HG03135 (cell line): Measurements from ENCODE around the gene ZFYVE21.

Experiments
- ATAC-seq: cut with Tn5 transposase; IDR thresholded peaks from one replicate; pipeline ENCODE4 v1.9.1; 2021; ENCODE audit warnings: mild to moderate bottlenecking, moderate library complexity; ENCODE audit not compliant: unreplicated experiment

The ZFYVE21 gene

DNA sequence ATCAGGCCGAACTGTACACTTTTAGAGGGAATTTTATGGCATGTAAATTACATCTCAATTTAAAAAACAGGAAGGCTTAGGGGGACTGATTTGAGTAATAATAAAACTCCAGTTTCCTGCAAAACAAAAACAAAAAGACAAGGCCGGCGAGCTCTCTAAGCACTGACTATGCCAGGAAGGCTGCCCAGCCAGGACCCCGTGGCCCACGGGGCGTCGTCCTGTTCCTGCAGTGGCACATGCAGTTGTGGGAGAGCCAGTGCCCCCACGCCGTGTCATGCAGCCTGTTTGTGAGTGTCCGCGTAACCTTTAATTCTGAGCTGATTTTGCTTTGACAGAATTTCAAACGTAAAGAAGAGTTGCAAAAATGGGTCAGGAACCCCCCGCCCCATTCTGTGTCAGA, 10.9 kb upstream of the ZFYVE21 start:
- no peak for ATAC-seq

DNA sequence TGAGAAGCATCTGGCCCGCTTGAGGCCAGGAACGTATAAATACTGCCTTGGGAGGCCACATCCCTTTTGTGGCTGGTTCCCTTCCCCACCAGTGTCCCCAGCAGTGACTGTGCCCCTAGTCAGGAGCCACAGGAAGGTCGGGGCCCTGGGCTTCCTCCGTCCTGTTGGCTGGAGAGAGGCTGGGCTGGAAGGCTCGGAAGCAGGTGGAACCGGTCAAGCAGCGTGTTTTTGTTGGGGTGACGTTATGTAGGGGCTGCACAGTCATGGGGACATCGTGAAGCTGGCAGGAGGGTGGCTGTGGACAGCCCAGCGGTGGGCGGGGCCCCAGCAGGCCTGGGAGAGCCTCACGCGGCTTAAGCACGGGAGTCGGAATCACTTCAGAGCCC, 10.5 kb upstream of the ZFYVE21 start:
- no peak for ATAC-seq

DNA sequence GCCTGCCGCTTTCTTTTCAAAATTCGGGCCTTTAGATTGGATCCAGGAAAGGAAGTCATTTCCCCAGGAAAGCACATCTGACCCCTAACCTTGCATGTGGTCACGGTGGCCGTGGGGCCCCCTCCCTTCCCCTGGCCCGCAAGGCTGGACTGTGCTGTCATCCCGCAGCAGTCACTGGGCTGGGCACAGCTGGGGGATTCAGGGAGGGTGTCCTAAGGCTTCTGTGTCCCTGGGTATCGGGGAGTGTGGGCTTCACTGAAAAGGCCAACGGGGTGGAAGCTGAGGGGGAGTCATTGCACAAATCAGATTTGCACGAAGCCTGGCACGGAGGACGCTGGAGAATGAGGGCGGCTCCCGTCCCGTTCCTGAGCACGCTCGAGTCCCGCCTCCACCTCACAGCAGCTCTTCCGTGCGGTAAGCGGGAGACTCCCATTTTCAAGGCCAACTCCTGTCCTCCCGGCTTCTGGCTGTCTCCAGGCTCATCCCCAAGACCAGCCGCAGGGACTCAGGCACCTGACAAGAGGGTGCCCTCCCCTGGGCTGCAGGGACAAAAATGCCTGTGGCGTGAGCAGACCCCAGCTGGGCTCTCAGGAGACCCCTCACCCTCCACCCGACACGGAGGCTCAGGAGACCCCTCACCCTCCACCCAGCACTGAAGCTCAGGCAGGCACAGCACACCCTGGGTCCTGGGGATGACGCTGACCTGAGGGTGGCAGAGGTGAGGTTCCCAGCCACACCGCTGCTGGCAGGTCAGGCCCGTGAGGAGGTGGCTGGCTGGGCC, 9.9 kb upstream of the ZFYVE21 start:
- ATAC-seq = no peak

DNA sequence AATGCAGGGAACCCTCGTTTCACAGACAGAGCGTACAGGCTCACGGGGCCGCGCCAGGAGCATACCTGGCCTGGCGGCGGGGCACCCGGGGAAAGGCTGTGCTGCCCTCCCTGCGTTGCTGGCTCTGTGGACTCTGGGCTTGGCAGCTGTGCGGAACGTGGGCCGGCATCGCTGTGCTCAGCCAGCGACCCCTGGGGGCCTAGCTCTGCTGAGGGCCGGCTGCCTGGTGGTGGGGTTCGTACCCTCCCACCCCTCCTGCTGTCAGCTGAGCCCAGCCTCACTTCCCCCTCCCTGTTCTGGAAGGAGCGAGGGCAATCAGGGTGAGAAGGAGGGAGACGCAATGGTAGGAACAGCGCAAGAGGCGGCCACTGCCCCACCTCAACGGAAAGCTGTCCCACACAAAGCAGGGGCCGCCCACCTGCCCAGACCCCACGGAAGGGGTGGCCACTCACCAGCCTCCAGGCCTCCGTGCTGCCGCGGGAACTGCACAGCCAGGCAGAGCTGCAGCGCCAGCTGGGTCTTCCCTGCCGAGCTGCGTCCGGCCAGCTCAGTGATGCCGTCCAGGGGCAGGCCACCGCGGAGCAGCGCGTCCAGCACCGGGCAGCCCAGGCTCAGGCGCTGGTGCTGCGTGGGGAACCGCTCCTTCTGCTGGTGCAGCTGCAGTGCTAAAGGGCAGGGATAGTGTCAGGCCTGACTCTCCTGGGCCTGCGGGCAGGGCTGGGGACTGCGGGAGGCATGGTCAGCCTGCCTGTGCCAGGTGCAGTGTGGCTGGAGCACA, 8.9 kb upstream of the ZFYVE21 start:
- no peak for ATAC-seq

DNA sequence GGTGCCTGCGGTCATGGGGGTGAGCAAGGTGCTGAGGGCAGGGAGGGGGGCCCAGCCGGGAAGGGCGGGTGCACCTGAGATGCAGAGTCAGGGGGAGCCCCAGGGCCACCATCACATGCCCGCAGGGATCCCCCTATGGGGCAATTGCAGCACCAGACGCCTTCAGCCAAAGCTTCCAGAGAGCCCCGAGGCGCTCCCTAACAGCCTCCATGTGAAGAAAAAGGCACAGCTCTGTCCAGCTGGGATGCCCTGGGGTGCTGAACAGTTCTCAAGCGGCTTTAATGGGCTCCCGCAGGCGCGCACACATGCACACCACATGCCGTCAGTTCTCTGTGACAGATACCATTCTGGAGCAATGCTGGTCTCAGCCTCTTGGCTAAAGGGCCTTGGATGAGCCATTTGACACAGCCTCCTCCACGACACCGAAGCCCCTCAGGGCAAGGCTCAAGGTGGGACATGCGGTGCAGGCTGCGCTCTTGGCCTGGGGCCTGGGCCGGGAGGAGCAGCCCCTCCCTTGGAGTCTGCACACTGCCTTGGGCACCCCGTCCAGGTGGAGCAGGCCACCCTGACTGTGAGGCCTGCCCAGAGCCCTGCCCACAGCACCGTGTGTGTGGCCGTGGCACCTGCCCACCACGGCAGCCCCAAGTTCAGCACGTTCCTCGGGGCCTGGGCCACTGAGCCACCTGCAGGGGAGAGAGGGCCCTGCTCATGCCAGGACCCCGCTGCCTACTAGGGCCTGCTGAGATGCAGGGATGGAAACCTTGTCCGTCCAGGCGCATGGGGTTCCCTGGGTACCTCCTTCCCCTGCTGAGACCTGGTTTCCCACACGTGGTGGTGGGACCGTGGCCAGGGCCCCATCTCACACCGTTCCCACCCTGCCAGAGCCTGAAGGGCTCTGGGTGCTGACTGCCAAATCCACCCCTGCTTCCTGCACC, 8.0 kb upstream of the ZFYVE21 start:
- ATAC-seq = no peak

DNA sequence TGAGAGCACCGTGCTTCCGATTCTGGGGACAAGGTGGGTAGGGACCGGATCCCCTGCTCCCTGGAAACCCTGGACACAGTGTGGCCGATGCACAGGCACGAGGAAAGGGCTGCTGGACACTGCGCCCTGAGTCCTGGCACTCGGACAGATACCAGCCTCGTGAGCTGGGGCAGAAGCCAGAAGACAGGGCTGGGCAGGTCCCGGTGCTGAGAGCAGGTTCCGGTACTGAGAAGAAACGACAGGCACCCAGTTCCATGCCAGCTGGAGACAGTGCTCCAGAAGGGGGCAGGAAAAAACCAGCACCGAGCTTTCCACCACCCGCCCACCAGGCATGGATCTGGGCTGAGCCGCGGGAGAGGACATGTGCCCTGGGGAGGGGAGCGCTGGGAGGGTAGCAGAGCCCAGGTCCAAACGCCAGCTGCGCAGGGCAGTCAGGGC, 6.8 kb upstream of the ZFYVE21 start:
- ATAC-seq = no peak

DNA sequence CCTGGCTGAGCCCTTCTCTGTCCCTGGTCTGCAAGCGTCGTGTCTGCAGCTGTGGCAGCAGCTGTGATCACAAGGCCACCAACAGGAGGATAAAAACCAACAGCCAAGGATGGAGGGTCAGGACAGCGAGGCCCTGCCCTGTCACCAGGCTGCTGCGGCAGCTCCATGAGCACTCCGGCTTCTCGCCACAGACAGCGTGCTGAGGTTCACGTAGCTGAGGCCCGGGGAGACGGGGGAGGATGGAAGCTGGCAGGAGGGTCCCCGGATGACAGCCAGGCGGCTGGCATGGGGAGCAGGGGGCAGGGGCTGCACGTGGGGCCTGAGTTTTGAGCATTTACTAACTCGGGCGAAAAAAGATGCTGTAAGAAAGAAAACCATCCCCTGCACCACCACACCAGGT, 5.8 kb upstream of the ZFYVE21 start:
- ATAC-seq = no peak

DNA sequence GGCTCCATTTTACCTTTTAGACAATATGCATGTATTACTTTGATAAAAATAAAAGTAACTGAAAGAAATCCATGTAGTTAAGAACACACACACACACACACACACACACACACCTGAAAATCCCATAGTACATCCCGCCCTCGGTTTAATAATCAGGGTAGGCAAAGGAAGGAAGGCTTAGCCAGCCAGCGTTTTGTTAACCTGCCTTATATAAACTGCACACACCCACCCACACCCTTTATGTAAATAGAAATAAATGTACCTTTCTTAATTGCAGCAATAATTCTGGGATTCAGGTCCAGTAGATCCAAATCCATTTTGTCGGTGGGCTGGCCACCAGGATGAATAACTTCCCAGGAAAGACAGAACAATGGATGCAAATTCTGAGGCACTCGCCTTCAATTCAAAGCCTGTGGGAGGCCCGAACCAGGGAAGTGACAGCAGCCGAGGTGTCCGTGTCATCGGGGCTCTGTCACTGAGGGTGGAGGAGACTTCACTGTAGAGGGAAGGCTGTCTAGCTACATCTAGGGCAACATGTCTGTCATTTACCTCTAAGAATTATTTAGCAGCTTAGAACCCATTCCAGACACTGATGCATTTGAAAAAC, 4.7 kb upstream of the ZFYVE21 start:
- no peak for ATAC-seq

DNA sequence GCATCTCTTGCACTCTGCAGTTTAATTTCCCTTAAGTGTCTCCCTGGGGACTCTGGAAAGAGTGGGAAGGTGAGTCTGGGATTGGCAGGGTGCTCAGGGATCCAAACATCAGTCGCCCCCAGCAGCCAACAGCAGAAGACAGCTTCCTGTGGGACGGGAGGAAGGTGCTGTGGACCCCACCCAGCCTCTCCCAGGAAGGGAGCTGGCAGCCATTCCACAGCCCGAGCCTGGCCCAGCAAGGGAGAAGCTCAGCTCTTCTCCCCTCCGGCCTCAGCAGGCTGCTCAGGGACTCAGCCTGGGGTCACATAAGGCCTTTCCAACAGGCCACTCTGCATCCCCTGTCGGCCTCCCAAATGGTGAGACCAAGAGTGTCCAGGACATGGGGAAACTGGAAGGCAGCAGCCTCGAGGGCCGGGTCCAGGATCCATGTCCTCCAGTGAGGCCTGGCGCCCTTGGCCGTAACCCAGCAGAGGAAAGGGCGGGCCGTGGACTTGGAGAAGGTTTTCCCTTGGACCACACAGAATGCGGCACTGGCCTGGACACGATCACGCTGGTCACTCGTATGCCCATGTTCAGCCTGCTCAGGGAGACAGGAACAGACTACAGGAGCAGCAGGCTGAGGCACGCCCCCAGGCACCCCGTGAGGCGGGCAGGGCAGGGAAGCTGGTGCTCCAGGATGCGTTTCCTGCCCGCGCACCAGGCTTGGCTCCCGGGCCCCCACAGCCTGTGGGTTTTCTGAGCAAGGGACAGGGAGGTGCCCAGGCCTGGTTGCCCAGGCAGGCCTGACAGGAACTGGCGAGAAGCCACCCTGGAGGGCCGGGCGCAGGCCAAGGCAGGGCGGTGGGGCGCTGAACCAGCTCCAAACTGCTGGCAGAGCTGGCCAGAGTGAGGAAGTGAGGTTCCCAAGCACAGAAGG, 3.8 kb upstream of the ZFYVE21 start:
- ATAC-seq = no peak

DNA sequence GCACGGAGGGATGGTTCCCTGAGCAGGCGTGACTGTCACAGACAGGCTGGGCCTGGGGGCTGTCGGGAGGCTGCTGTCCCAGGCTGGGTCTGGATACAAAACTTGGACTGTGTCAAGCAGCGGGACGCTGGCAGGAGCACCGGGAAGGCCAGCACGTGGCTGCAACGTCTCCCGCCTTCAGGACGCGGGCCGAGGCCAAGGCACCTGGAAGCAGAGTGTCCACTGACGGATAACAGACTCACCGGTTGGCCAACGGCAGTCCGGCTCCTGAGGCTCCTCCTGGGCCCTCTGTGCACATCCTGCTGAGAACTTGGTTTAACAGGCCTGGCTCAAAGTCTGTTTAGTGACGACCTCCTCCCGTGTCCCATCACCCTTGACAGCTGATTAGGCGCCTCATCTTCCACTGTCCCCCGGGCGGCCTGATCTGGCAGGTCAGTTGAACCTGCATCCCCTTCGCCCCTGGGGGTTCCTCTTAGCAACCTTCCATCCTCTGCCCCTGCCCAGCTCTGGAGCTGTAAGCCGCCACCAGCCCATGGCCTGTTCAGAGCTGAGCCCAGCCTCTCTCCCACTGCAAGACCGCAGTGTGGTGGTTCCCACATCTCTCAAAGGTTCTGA, 2.9 kb upstream of the ZFYVE21 start:
- no peak for ATAC-seq

DNA sequence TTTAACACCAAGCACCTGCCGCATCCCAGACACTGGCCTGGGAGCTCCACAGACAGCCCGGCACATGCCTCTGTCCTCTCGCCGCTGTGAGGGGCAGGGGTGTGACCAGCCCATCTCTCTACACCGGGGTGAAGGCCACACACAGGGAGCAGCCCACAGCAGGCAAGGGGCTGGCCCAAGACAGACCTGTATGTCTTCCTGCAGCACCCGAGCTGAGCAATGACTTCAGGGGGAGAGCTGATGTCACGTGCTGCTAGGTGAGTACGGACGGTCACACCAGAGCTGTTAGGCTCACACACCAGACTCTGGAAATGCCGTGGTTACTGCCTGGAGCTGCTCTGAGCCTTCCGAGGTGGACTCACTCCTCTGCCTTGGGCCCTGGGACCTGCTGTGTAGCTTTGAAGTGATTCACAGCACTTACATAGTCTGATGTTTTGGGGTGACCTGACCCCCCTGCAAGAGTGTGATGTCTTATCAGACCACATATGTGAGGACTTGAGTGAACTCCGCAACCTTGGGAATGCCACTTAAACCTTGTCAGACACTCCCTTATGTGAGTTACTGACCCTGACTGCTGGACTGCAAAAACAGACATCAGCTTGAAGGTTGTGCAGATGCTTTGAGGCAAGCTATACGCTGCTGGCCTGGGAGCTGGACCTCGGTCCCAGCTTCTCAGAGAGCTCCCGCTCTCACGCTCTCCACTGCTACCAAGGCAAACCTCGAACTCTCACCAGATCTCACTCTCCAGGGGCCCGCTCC, 2.1 kb upstream of the ZFYVE21 start:
- no peak for ATAC-seq

DNA sequence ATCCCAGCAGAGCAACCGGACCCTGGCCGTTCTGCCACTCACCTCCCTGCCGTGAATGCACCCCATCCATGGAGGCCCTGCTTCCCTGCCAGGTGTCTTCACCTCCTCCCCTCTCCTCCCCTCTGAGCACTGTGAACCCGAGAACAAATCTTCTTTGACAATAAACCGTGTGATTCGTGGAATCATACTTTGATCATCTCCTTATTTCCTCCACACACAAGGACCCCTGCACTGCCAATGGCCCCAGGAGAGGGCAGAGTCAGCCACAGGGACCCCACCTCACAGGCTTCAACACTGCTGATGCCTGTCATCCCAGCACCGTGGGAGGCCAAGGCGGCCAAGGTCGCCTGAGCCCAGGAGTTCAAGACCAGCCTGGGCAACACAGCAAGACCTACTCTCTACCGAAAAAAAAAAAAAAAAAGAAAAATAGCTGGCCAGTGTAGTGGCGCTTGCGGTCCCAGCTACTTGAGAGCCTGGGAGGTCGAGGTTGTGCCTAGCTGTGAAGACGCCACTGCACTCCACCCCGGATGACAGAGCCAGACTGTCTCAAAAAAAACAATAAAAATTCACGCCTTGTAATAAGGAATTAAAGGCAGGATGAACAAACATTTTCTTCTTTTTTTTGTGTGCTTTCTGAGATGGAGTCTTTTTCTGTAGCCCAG, 1.4 kb upstream of the ZFYVE21 start:
- ATAC-seq = no peak

DNA sequence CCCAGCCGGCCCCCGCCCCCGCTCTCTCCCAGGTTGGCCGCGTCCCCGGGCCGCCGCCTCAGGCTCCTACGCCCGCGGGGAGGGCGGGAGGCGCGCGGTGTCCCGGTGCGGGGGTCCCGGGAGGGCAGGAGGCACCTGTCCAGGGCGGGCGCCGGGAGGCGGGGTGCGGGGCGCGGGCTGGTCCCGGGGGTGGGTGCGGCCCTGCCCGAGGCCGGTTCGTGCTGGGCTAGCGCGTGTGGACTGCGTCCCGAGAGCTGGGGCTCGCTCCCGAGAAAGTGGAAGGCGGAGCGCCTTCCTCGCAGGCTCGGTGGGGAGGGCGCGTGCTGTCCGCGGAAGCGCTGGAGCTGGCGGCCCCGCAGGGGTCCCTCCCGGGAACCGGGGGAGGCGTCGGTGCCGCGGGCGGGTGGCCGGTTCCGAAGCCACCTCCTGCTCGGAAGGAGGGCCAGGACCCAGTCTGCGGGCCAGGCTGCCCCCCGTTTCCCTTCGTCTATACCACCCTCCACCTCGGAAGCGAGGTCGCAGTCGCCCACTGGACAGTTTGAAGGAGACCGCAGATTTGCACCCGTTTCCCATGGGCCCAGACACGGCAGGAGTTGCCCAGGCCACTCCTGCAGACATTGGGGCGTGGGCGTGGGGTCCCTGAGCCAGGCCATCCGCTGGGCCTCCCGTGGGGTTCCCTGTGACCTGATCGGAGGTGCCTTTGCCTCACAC, 636 bp downstream of the ZFYVE21 start:
- ATAC-seq = peak; percentile 6

DNA sequence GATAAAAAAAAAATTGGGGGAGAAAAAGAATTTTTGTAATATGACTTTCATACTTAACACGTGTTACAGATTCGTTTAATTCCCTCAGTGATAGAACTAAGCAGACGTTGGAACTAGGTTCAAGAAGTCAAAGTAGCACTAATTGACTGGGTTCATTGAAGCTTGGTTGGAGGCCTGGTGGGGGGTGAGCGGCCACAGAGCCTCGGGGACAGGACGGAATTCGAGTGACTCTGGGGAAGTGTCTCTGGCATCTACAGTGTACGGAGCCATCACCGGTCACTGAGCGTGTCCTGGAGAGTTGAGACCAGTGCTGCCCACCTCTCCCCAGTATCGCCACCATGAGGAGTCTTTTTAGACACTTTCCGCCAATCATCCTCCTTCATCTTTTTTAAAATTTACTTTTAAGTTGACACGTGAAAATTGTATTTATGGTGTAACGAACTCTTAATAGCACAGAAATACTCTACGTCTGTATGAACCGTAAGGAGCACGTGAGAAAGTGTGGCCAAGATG, 1.3 kb downstream of the ZFYVE21 start:
- ATAC-seq = no peak

DNA sequence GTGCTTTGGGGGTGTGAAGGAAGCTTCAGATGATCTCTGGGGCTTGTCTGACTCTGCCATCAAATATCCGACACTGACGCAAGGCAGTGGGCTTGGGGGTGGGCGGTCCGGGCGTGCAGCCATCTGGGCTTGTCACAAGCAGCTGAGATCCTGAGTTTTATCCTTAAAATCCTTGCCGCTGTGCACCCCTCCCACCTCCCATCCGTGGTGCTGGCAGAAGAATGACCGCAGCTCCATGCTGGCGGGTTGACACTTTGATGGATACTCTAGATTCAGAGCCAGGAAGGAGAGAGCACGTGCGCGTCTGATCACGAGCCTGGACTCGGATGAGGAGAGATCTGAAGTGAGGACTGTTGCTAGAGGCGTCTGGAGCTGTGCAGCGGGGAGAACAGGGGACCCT, 3.0 kb downstream of the ZFYVE21 start:
- no peak for ATAC-seq

DNA sequence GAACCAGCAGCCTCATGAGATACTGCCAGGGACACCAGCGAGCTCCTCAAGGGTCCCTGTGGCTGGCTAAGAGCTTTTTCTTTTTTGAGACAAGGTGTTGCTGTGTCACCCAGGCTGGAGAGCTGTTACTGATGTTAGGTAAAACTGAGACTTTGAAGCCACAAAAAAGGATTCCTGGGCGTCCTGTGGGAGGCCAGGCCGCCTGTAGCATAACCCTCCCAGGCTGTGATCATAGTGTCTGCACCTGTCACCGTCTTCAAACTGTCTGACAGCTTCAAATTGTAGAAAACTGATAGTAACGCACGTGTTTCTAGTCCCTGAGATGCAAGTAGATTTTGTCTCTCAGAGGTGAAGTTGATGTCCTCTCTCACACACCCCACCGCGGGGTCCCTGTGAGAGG, 4.1 kb downstream of the ZFYVE21 start:
- ATAC-seq = no peak
